Renal cortex interstitium (tissue), 11 donors: ENCODE data around the gene SLC38A2. TPM values are rescaled to one million over a fixed set of nuclear protein-coding genes. Genes with fewer than 3 reads are reported as not detected.
"Not testable (repeated sequence)": the region's sequence is repeated elsewhere in the genome, so short reads cannot be mapped to it uniquely, and the experiment has no call there.

Source experiments
- DNase-seq, 11 donors: peaks; one replicate each; pipeline ENCODE4 v3.0.0-alpha.2; 2013; ENCODE audit warnings: low read depth in 9 of 11, low spot score in 4 of 11; ENCODE audit errors: extremely low read depth in 1 of 11
- polyA plus RNA-seq, 3 donors: library from polyadenylated mRNA; unstranded; fragments of 120-200 nt; gene quantifications; one replicate each; pipeline ENCODE4 v1.2.1, GENCODE V29; 2013; ENCODE audit not compliant: insufficient read length in 3 of 3

The SLC38A2 gene
- polyA plus RNA-seq, 3 donors: 168 to 236 (median 192) TPM

- no peak for DNase-seq
Measured at GRCh38 chr12:46402941-46403718, 30.6 kb upstream of the SLC38A2 start.

- no peak for DNase-seq
Measured at GRCh38 chr12:46402451-46402850, 29.9 kb upstream of the SLC38A2 start.

GRCh38 chr12:46401662-46402061 is 29.1 kb upstream of the SLC38A2 start:
- DNase-seq: no peak

- DNase-seq: no peak
Measured at GRCh38 chr12:46400406-46400805, 27.8 kb upstream of the SLC38A2 start.

- DNase-seq: not testable (repeated sequence)
Measured at GRCh38 chr12:46399461-46400248, 27.1 kb upstream of the SLC38A2 start.

GRCh38 chr12:46396826-46397225 is 24.3 kb upstream of the SLC38A2 start:
- DNase-seq: no peak

GRCh38 chr12:46395388-46395787 is 22.8 kb upstream of the SLC38A2 start:
- no peak for DNase-seq

GRCh38 chr12:46391630-46392029 is 19.1 kb upstream of the SLC38A2 start:
- no peak for DNase-seq

GRCh38 chr12:46390881-46391280 is 18.3 kb upstream of the SLC38A2 start:
- DNase-seq: no peak

GRCh38 chr12:46390304-46390703 is 17.7 kb upstream of the SLC38A2 start:
- DNase-seq: no peak

- DNase-seq: no peak
Measured at GRCh38 chr12:46389031-46389616, 16.6 kb upstream of the SLC38A2 start.

GRCh38 chr12:46388427-46389021 is 16.0 kb upstream of the SLC38A2 start:
- DNase-seq: no peak

GRCh38 chr12:46387670-46388069 is 15.1 kb upstream of the SLC38A2 start:
- no peak for DNase-seq

- no peak for DNase-seq
Measured at GRCh38 chr12:46386877-46387629, 14.5 kb upstream of the SLC38A2 start.

GRCh38 chr12:46386360-46386867 is 13.8 kb upstream of the SLC38A2 start:
- no peak for DNase-seq

- no peak for DNase-seq
Measured at GRCh38 chr12:46385438-46385837, 12.9 kb upstream of the SLC38A2 start.

- no peak for DNase-seq
Measured at GRCh38 chr12:46384451-46385309, 12.1 kb upstream of the SLC38A2 start.
